GM19025 (cell line): ENCODE measurements around the gene STRA8.

Source experiments
- ATAC-seq: cut with Tn5 transposase; IDR thresholded peaks from one replicate; pipeline ENCODE4 v1.9.1; 2021; ENCODE audit warnings: mild to moderate bottlenecking, low read depth, moderate library complexity; ENCODE audit not compliant: unreplicated experiment

The STRA8 gene

GRCh38 chr7:135233570-135233969 is at the start of gene STRA8:
Gene STRA8 (plus strand): TSS chr7:135233838. CDS start chr7:135240525, 6,687 bp downstream.
- no peak for ATAC-seq

GRCh38 chr7:135184254-135184841 is 49.3 kb upstream of the STRA8 start:
- no peak for ATAC-seq

- no peak for ATAC-seq
Measured at GRCh38 chr7:135185471-135186260, 48.0 kb upstream of the STRA8 start.

- ATAC-seq, result no peak
Measured at GRCh38 chr7:135186261-135186540, 47.4 kb upstream of the STRA8 start.

- ATAC-seq, result peak; percentile 59
Measured at GRCh38 chr7:135186841-135187253, 46.8 kb upstream of the STRA8 start.

- peak; percentile 42 for ATAC-seq
Measured at GRCh38 chr7:135188298-135188984, 45.2 kb upstream of the STRA8 start.

GRCh38 chr7:135189221-135189662 is 44.4 kb upstream of the STRA8 start:
- ATAC-seq, result no peak

GRCh38 chr7:135189961-135190360 is 43.7 kb upstream of the STRA8 start:
- no peak for ATAC-seq

- ATAC-seq, result no peak
Measured at GRCh38 chr7:135190703-135191102, 42.9 kb upstream of the STRA8 start.

GRCh38 chr7:135192914-135193536 is 40.6 kb upstream of the STRA8 start:
- no peak for ATAC-seq

GRCh38 chr7:135193615-135194081 is 40.0 kb upstream of the STRA8 start:
- no peak for ATAC-seq

GRCh38 chr7:135194494-135195095 is 39.0 kb upstream of the STRA8 start:
- ATAC-seq, result no peak

GRCh38 chr7:135195156-135195555 is 38.5 kb upstream of the STRA8 start:
- no peak for ATAC-seq

- no peak for ATAC-seq
Measured at GRCh38 chr7:135195968-135196629, 37.5 kb upstream of the STRA8 start.

GRCh38 chr7:135197343-135197742 is 36.3 kb upstream of the STRA8 start:
- ATAC-seq, result no peak

- no peak for ATAC-seq
Measured at GRCh38 chr7:135197906-135198655, 35.6 kb upstream of the STRA8 start.

GRCh38 chr7:135199439-135199838 is 34.2 kb upstream of the STRA8 start:
- ATAC-seq, result no peak

- no peak for ATAC-seq
Measured at GRCh38 chr7:135200821-135201331, 32.8 kb upstream of the STRA8 start.

- no peak for ATAC-seq
Measured at GRCh38 chr7:135201350-135201749, 32.3 kb upstream of the STRA8 start.
